NOMO-1 treated with DMSO at 0.1 percent for 48 hours (cell line): ENCODE results near the gene PTN.

Experiments
- DNase-seq: peaks from one replicate; lab custom pipeline; 2025; ENCODE audit not compliant: unreplicated experiment; lab: John Stamatoyannopoulos, UW

Gene PTN

DNA sequence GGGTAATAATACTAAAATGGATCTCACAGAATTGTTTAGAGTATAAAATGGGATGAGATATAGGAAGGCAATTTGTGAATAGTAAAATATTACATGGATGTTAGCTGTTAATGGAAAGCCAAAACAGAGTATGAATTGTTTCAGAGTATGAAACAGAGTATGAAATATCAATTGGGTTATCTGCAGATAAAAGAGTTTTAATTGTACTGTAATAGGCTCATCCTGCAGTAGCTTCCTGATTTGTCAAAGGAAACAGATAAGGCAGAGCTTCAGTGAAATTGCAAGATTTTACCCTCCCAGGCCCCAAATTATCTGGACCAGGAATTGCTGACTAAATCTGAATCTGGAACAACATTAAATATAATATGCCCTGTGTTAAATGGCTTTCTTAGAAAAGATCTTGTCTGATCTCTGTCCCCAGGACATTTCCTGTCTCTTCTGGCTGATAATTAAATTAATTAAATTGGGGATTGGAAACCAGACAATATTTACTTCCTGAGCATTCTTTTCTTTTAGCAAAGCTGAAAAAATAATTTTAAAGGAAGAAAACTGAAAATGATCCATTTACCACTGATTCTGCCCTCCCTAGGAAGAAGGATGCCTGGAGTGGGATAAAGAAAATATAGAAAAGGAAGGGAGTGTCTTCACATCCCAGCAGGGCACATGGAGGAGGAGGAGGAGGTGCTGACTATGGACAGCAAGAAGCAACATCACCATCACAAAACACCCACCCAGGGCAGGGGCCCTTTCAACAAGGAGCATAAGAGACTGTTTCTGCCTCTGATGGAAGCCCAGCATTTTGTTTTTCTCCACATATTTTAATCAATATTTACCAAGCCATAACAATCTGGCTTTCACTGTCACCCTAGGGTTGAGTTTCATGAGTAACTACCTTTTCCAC lies 18.5 kb downstream of the PTN start:
- DNase-seq, result no peak

DNA sequence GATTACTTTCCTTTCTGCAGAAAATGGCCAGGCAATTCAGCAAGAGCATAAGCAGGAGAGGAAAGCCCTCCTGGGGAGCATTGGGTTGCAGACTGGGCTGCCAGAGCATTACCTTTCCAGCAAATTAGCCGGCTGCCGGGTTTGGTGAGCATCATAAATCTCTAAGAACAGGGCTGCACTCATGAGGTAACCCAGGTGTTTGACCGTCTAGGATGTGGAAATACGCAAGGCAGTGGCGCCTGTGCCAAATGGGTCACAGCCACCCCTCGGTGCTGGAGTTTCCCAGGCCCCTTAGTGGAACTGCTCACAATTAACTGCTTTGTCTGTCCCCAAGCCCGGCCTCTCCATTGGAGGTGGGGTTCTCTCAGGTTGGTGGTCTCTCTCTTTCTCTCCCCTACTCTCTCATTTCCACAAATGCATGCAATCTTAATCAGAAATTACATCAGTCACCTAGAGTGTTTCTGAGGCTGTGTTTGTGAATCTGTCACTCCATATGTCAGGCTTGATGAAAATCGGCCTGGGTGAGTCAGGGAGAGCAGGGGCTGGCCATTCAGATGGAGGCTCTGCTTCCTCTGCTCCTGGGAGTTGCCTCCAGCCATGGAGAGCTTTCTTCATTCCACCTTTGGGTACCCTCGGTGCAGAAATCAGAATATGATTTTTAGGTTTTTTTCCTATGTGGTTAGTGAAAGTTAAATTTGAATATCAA lies 26.7 kb downstream of the PTN start:
- no peak for DNase-seq

DNA sequence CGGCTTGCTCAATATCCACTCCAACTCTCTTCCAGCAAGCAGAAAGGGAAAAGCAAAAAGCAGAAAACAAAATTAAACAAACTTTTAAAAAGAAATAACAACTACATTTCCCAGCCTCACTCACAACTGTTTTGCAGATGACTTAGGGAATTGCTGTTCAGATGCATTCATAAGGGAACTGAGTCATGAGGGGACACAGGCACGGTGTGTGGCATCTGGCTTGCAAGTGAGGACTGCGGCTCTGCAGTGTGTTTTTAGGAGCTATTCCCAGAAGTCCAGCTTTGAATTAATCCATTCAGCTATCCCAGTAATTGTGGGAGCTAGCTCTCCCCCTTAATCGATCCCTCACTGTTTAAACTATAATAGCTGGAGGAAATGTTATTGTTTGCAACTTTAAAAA lies 30.3 kb downstream of the PTN start:
- no peak for DNase-seq

- DNase-seq, result no peak
Measured at GRCh38 chr7:137306748-137307147, 36.8 kb downstream of the PTN start.

DNA sequence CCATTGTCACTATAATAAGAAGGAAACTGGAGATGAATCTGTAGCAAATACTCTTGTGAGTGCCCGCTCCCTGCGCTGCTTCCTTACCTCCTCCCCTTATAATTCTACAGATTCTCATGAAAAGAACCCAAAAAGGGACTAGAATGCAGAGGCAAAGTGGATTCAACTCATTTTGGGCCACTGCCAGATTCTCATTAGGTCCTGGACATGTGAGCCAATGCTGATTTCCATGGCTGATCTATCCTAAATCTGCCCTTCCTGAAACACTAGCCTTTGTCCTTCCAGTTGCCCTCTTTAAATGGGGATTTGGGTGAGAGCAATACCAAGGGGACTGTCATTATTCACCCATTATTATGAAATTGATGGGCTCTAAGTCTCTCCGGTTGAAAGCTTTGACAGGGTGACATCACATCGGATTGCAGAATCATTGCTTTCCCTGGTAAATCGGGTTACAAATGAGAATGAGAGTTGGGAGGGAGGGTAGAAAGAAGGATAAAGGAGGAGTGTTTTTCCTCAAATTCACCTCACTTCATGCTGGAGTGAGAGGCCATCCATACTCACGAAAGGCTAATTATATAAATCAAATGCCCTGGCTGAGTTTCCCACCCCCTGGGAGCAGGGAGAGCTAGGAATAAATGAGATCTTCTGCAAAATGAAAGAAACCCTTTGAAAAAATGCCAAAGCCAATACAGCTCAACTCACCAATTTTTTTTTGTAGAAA lies 37.5 kb downstream of the PTN start:
- DNase-seq, result no peak

DNA sequence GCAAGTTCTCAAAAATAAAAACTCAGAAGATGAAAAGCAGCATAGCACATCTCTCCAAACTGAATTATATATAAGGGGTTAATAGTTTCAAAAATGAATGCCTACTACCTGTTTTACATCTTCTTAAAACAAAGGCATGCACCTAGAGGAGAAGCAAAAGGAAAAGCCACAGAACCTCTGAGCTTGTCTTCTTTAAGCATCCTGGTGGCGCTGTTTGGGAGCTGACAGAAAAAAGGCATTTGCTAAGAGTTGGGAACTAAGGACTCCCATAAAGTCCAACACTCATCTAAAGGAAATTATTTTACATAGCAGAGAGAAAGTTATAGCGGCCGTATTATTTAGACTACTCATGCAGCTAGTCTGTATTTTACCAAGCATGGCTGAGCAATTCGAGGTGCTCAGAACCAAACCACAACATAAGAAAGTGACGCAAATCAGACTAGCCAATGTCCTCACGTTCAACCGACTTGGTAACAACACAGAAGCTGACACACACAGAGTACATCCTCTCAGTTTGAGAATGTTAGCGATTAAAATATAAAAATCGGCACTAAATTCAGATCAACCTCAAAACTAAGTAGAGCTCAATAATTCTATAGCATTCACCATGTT lies 38.8 kb downstream of the PTN start:
- no peak for DNase-seq

DNA sequence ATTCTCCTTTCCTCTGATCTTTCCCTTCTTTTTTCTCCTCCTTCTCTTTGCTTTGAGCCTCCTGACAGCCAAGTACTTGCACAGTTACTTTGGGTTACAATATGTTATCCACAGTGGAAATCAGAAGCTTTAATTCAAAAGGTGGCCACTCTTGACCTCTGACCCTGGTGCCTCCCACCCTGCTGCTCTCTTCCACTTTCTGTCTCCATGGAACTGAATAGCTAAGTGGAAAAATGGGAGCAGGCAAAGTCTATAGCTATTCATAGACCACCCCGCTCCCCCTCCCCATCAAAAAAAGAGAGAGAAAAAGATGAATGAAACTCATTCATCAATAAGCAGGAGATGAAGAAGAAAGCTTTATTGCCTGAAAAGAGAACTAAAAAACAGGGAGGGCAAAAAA lies 39.4 kb downstream of the PTN start:
- DNase-seq, result no peak

- DNase-seq, result no peak
Measured at GRCh38 chr7:137302081-137302480, 41.5 kb downstream of the PTN start.

DNA sequence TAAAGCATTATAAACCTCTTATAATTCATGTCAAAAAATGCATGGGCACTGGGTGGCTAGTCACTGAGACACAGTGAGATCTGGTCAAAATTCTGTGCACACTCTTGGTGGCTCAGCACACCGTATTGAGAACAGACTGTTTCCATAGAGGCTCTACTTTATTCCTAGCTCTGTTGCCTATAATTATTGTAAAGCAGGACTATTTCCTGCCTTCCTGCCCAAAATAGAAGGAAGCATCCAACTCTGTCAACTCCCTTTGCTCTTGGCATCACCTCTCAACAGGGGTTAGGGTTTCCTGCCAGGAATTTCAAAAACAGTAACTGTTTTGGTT lies 45.1 kb downstream of the PTN start:
- no peak for DNase-seq

DNA sequence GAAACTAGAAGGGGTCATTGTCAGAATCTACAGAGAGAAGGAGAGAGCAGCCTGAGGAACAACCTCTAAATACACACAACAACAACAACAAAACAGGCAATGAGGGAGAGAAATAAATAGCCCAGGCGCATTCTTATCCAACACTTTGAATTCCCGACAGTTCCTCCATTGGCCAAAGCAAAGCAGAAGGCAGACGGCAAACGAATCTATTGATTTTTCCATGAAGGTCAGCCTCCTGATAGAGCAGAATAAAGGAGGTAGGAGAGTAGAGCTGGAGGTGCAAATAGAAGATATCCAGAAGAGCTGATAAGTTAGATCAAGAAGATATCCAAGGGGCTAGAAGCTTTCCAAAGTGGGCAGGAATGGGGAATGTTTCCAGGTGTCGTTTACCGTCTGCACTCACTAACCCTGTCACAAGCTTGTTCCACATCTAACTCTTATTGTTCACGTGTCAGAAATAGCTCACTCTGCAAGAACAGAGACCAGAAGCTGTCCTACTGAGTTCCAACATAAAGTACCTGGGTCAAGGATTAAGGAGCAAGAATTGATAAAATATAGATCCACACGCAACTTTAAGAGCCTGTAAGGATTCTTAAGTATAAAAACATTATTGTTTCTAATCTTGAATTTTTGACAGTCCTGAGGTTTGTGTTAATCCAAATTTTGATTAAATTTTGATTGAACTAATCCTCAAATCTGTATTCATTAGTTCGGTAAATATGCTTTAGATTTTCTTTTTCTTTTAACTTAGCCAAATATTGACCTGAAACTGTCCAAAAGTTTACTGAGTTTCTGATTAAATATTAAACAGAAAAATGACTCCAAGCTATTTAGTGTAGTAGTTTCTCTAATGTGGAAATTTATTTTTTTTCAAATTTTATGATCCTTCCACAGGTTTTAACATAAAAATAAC lies 45.7 kb downstream of the PTN start:
- no peak for DNase-seq

DNA sequence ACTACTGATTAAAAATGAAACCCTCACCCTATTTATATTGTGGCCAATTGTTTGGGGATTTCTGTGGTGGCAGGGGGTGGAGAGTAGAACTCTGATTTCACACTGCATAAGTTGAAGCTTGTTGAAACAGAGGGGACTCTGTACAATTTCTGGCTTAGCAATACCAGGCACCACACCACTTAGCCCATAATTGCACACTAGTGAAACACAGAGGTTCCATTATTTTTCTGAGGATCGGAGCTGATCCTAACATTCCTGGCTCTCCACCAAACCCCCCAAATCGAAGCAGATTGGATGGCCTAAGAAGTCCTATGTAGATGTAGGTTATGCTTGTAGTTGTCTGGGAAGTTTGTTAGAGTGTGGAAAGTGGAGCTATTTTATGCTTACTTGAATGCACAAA lies 47.0 kb downstream of the PTN start:
- DNase-seq, result no peak

DNA sequence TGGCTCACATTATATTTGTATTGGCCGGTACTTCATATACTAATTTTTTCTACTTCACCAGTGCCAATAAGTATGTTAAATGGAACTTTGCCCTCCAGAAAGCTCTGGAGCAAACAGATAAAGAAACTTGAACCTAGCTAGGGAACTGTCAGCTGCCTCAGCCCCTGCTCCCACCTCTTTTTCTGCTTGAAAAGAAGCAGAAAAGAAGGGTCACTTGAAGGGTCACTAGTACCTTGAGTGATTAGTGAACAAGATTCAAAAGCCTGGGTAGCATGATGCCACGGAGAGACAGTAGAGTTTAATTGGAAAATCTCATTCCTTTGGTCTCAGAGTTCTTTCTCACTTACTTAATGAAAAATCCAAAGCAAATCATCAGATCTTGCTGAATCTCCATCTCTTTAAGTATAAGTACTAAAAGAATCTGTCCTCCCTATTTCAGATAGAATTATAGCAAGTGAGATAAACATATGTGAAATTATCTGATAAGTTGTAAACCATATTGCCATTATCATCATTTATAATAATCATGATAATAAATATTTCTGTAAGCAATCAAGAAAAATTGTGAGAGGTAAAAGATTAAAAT lies 47.7 kb downstream of the PTN start:
- DNase-seq, result no peak

DNA sequence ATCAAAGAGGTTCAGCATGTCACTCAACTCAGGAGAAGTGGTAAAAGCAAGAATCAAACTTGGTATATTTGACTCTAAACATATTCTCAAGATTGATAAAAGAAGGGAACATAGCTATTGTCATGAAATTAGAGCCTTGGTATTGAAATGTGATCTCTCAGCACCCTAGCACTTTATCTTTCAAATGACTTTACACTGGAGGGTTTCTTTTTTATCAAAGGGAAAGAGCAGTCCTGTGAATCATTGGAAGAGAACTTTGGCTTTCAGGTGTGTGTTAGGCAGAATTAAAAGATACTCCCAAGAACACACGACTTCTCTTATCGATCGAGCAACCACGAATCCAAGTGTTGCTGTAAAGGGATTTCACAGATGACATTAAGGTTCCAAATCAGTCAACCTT lies 54.4 kb downstream of the PTN start:
- DNase-seq, result no peak

GRCh38 chr7:137287651-137288258 lies 55.8 kb downstream of the PTN start:
- no peak for DNase-seq

GRCh38 chr7:137283153-137283552 lies 60.4 kb downstream of the PTN start:
- no peak for DNase-seq

DNA sequence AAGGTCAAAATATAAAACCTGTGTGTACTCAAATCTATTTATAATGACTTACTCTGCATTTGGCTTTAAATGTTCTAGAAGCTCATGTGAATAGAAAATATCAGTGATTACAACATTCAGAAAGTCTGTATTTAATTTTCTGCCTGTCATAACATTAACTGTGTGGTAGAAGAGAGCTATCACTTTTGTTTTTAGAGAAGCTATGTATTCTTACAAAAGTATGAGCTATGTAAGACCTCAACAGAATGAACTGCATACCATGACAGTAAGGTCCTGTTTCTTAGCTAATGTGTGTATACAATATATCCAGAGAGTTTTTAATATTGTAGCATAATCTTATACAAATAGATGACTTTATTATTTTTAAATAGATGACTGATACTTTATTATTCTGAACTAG lies 61.5 kb downstream of the PTN start:
- no peak for DNase-seq

DNA sequence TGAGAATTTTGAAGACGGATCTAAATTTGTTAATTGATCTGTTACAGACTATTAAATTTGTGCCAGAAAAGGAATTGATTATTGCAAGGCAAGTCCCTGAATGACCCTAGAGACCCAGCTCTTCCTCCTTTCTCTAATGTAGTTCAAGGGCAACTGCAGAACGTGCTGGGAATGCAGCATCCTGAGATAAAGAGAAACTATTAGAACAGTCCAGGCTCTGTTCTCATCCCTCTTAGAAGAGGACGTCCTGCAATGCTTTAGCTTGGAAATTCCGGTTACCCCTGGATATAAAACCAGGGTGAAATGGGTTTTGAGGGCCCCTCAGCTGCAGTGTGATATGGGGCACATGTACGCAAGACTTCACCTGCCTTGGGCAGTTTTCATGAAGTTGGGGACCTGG lies 67.3 kb downstream of the PTN start:
- no peak for DNase-seq

GRCh38 chr7:137272249-137272648 lies 71.3 kb downstream of the PTN start:
- no peak for DNase-seq

DNA sequence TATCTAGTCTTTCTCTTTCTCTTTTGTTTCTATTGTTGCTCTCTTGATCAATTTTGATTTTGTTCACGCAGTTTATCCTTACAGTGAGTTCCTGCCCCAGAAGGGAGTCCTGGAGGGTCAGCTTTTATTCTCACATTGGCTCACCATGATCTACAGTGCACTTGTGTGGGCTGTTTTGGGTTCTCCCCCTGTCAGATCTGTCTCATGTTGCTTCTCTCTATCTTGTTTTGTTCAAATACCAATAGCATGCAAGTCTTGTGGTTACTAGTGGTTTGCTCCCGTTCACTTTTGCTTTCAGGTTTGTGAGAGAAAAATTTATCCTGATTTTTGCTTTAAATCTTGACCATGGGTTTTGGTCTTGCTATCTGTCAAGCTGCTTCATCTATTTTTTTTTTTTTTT lies 74.3 kb downstream of the PTN start:
- DNase-seq, result no peak
